H1 (cell line): ENCODE data around the gene FIG4. TPM values are rescaled to one million over a fixed set of nuclear protein-coding genes. Genes with fewer than 3 reads are reported as not detected.

Experiments
- CTCF ChIA-PET: fragments of 300-600 bp; sonication (Branson Sonifier 250); formaldehyde crosslinking; loops from one replicate; lab custom pipeline; 2021; ENCODE audit not compliant: partially characterized antibody; lab: Charles Lee
- POLR2A ChIA-PET: fragments of 300-600 bp; sonication (Branson Sonifier 250); formaldehyde crosslinking; loops from one replicate; lab custom pipeline; 2021; ENCODE audit warnings: inconsistent platforms; ENCODE audit not compliant: partially characterized antibody; lab: Charles Lee
- DNase-seq, 2 experiments: peaks; one replicate each; pipeline versions ENCODE4 v3.0.0 to v3.0.0-alpha.2; 2010 to 2022; ENCODE audit warnings: low spot score in 2 of 2, low read depth in 1 of 2, mixed read lengths in 1 of 2
- FAIRE-seq: peaks from 2 replicates; lab custom pipeline; 2011; peaks lifted over from hg19 to GRCh38; lab: Jason Lieb, UNC
- H2AFZ ChIP-seq: 2 replicates; pipeline ENCODE4 v1.8.1; 2012; ENCODE audit warnings: low read length, inconsistent platforms
- H2AK5ac ChIP-seq: 2 replicates; pipeline ENCODE4 v1.6.1; 2013; ENCODE audit warnings: low read depth, low read length
- H2BK120ac ChIP-seq: replicated peaks from 2 replicates; pipeline ENCODE3; 2013; ENCODE audit warnings: low read depth, low read length, inconsistent platforms
- H2BK12ac ChIP-seq: 2 replicates; pipeline ENCODE4 v1.6.1; 2013; ENCODE audit warnings: low read depth, low read length
- H2BK15ac ChIP-seq: 2 replicates; pipeline ENCODE4 v1.6.1; 2013; ENCODE audit warnings: low read length
- H2BK20ac ChIP-seq: 2 replicates; pipeline ENCODE4 v1.6.1; 2013; ENCODE audit warnings: low read length
- H2BK5ac ChIP-seq: 2 replicates; pipeline ENCODE4 v1.6.1; 2013; ENCODE audit warnings: low read depth, low read length
- H3K14ac ChIP-seq: 2 replicates; pipeline ENCODE4 v1.6.1; 2013; ENCODE audit warnings: inconsistent platforms; ENCODE audit not compliant: insufficient read length
- H3K18ac ChIP-seq: 2 replicates; pipeline ENCODE4 v1.6.1; 2013; ENCODE audit warnings: low read length; ENCODE audit errors: extremely low read depth
- H3K23ac ChIP-seq: 2 replicates; pipeline ENCODE4 v1.6.1; 2013; ENCODE audit warnings: inconsistent platforms; ENCODE audit not compliant: insufficient read length
- H3K23me2 ChIP-seq: 2 replicates; pipeline ENCODE4 v1.6.1; 2013; ENCODE audit warnings: low read depth, low read length
- H3K27ac ChIP-seq: 2 replicates; pipeline ENCODE4 v1.6.1; 2011; ENCODE audit warnings: low read depth, low read length, inconsistent platforms
- H3K27me3 ChIP-seq, 4 experiments: replicated peaks in 1 of 4; 1 replicate in 1 of 4; 2 replicates in 3 of 4; pipeline versions ENCODE4 v1.6.1 to v1.8.1; 2011 to 2013; ENCODE audit warnings: low read length in 3 of 4, mild to moderate bottlenecking in 3 of 4, inconsistent platforms in 2 of 4, mixed read lengths in 2 of 4, moderate library complexity in 1 of 4; ENCODE audit not compliant: control insufficient read depth in 3 of 4, insufficient read depth in 3 of 4; ENCODE audit errors: extremely low read depth in 1 of 4
- H3K36me3 ChIP-seq, 4 experiments: 2 replicates each; pipeline versions ENCODE4 v1.6.1 to v1.8.1; 2011 to 2013; ENCODE audit warnings: mild to moderate bottlenecking in 4 of 4, low read length in 3 of 4, moderate library complexity in 2 of 4, control low read depth in 1 of 4, inconsistent platforms in 1 of 4; ENCODE audit not compliant: insufficient read depth in 4 of 4, control insufficient read depth in 2 of 4
- H3K4ac ChIP-seq: replicated peaks from 2 replicates; pipeline ENCODE3; 2013; ENCODE audit warnings: low read length, low read depth, mixed read lengths, inconsistent platforms; ENCODE audit not compliant: insufficient read length
- H3K4me1 ChIP-seq, 4 experiments: replicated peaks in 1 of 4; 1 replicate in 1 of 4; 2 replicates in 3 of 4; pipeline versions ENCODE4 v1.6.1 to v1.8.1; 2011 to 2013; ENCODE audit warnings: low read length in 3 of 4, inconsistent platforms in 2 of 4, mixed read lengths in 1 of 4; ENCODE audit not compliant: insufficient read depth in 4 of 4, control insufficient read depth in 3 of 4
- H3K4me2 ChIP-seq, 2 experiments: 2 replicates each; pipeline versions ENCODE4 v1.6.1 to v1.8.1; 2011 to 2013; ENCODE audit warnings: low read depth in 2 of 2, low read length in 2 of 2, control low read depth in 1 of 2, inconsistent platforms in 1 of 2, mild to moderate bottlenecking in 1 of 2; ENCODE audit not compliant: insufficient read depth in 1 of 2
- H3K4me3 ChIP-seq, 4 experiments: fragments of 200-600, 300-600 bp in 1 of 4; sonication (generic), shearing (Covaris generic), sonication (Bioruptor Twin) in 1 of 4; 2 replicates each; pipeline versions ENCODE4 v1.5.1 to v1.8.1; 2011 to 2016; ENCODE audit warnings: low read length in 4 of 4, low read depth in 3 of 4, control low read depth in 2 of 4, inconsistent platforms in 2 of 4, mild to moderate bottlenecking in 2 of 4, mixed read lengths in 1 of 4, moderate library complexity in 1 of 4; ENCODE audit not compliant: insufficient read depth in 2 of 4; ENCODE audit errors: extremely low read depth in 1 of 4
- H3K56ac ChIP-seq: replicated peaks from 2 replicates; pipeline ENCODE3; 2013; ENCODE audit warnings: low read depth, mild to moderate bottlenecking, mixed read lengths, low read length, inconsistent platforms; ENCODE audit not compliant: insufficient read length
- H3K79me1 ChIP-seq: 2 replicates; pipeline ENCODE4 v1.6.1; 2013; ENCODE audit warnings: low read depth, low read length, control low read depth
- H3K79me2 ChIP-seq, 2 experiments: 2 replicates each; pipeline versions ENCODE4 v1.6.1 to v1.8.1; 2012 to 2013; ENCODE audit warnings: low read length in 2 of 2, mild to moderate bottlenecking in 2 of 2, inconsistent platforms in 1 of 2; ENCODE audit not compliant: insufficient read depth in 2 of 2, control insufficient read depth in 1 of 2
- H3K9ac ChIP-seq, 4 experiments: replicated peaks in 1 of 4; 1 replicate in 1 of 4; 2 replicates in 3 of 4; pipeline versions ENCODE4 v1.6.1 to v1.8.1; 2011 to 2013; ENCODE audit warnings: low read depth in 3 of 4, low read length in 3 of 4, control low read depth in 2 of 4, mild to moderate bottlenecking in 2 of 4, moderate library complexity in 2 of 4, inconsistent platforms in 1 of 4; ENCODE audit errors: extremely low read depth in 1 of 4
- H3K9me3 ChIP-seq, 2 experiments: 2 replicates each; pipeline versions ENCODE4 v1.6.1 to v1.8.1; 2012 to 2013; ENCODE audit warnings: mild to moderate bottlenecking in 2 of 2, moderate library complexity in 2 of 2, control low read depth in 1 of 2, inconsistent platforms in 1 of 2, low read depth in 1 of 2, low read length in 1 of 2, mixed read lengths in 1 of 2; ENCODE audit not compliant: insufficient read depth in 2 of 2
- H4K20me1 ChIP-seq, 2 experiments: replicated peaks in 1 of 2; 2 replicates each; pipeline versions ENCODE3 to v1.8.1; 2011 to 2013; ENCODE audit warnings: inconsistent platforms in 2 of 2, low read length in 2 of 2, mild to moderate bottlenecking in 1 of 2; ENCODE audit not compliant: insufficient read depth in 2 of 2, control insufficient read depth in 1 of 2
- H4K5ac ChIP-seq: 2 replicates; pipeline ENCODE4 v1.6.1; 2013; ENCODE audit warnings: low read length, low read depth, mixed read lengths, inconsistent platforms; ENCODE audit not compliant: insufficient read length
- H4K8ac ChIP-seq: 2 replicates; pipeline ENCODE4 v1.8.0; 2013; ENCODE audit warnings: mild to moderate bottlenecking, moderate library complexity, low read length, inconsistent platforms; ENCODE audit not compliant: insufficient read depth; ENCODE audit errors: extremely low read depth
- H4K91ac ChIP-seq: replicated peaks from 2 replicates; pipeline ENCODE3; 2013; ENCODE audit warnings: low read length, mixed read lengths, inconsistent platforms; ENCODE audit not compliant: insufficient read length
- CHD1 ChIP-seq: IDR thresholded peaks from 2 replicates; pipeline ENCODE4 v1.6.1; 2012; ENCODE audit warnings: low read depth, low read length, improper control_type of control experiment
- JUN ChIP-seq: IDR thresholded peaks from 2 replicates; pipeline ENCODE4 v1.6.1; 2011; ENCODE audit warnings: low read depth, mild to moderate bottlenecking, improper control_type of control experiment, low read length
- NANOG ChIP-seq: IDR thresholded peaks from 2 replicates; pipeline ENCODE4 v1.6.1; 2011; ENCODE audit warnings: low read length, low read depth, mild to moderate bottlenecking, inconsistent platforms; ENCODE audit not compliant: insufficient read depth, poor library complexity, severe bottlenecking
- POLR2A ChIP-seq, 2 experiments: IDR thresholded peaks; 1 replicate in 1 of 2; 2 replicates in 1 of 2; pipeline ENCODE4 v1.6.1; 2011; ENCODE audit warnings: low read depth in 2 of 2, low read length in 2 of 2, mild to moderate bottlenecking in 2 of 2; ENCODE audit errors: control extremely low read depth in 1 of 2
- POLR2AphosphoS5 ChIP-seq: IDR thresholded peaks from 2 replicates; pipeline ENCODE4 v1.6.1; 2011; ENCODE audit warnings: low read depth, low read length
- WGBS, 2 experiments: shearing (Covaris generic) in 1 of 2; methylation state at CpG; one replicate each; pipeline versions ENCODE4 v1.1.6 to v1.1.7; 2013 to 2015; ENCODE audit warnings: low lambda C conversion rate in 2 of 2, mixed read lengths in 2 of 2, inconsistent platforms in 1 of 2, low coverage in 1 of 2, missing lambda C conversion rate in 1 of 2; ENCODE audit not compliant: insufficient replicate concordance in 2 of 2, insufficient coverage in 1 of 2, insufficient read length in 1 of 2; ENCODE audit errors: extremely low coverage in 1 of 2, missing lambda C conversion rate in 1 of 2; 5-methylcytosine and 5-hydroxymethylcytosine counted together
- polyA plus RNA-seq, 7 experiments: library from polyadenylated mRNA; depleted of rRNA in 3 of 7; stranded (reverse) in 5 of 7; unstranded in 2 of 7; fragments of >200 nt in 5 of 7; fragments of 200-250 nt in 2 of 7; gene quantifications; 1 replicate in 5 of 7; 2 replicates in 1 of 7; 4 replicates in 1 of 7; pipeline versions ENCODE4 v1.2.1 to v1.2.3, GENCODE V29; 2011 to 2013; ENCODE audit warnings: missing spikeins in 2 of 7, mixed read lengths in 2 of 7
- total RNA-seq: library from RNA; stranded (reverse); fragmentation: NEBNext Ultra II Directional; extraction: Animal tissue kit (Norgen Biotek cat#: 25700); gene quantifications from 2 replicates; pipeline ENCODE4 v1.2.1, GENCODE V29; 2021

Gene FIG4
- total and polyA plus RNA-seq, 2 of the 8 experiments (the other 6 are each of a cell fraction or from before 2014, with no cell fraction given): 11.8 to 21.9 TPM

DNA sequence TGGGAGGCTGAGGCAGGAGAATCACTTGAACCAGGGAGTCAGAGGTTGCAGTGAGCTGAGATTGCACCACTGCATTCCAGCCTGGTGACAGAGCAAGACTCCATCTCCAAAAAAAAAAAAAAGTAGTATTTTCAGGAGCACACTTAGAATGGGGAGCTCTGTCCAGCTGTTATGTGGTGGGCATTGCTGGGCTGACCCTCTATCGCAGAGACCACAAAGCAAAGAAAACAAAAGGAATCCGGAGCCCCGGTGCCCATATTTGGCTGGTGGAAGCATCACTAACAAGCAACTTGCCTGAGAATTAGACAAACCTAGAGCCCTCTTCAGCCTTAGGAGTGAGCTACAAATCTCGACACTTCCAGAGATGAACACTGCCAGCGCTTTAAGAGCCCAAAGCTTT, 149.7 kb downstream of the FIG4 start:
- Histone ChIP-seq H3K4me2 (no peak overlapping the region), H4K5ac (no peak overlapping the region), H2BK12ac (no peak overlapping the region), H3K27me3 (no peaks in the 10 kb centered on the region), H3K9me3 (no peaks in the 10 kb centered on the region), H2AK5ac (no peak overlapping the region), H4K20me1 (no peaks in the 10 kb centered on the region), H3K4me3 (no peak overlapping the region), H2BK20ac (no peak overlapping the region), H3K27ac (no peak overlapping the region), H4K8ac (no peak overlapping the region), H3K18ac (no peak overlapping the region), H3K9ac (no peak overlapping the region), H3K36me3 (no peaks in the 10 kb centered on the region), H3K79me1 (no peaks in the 10 kb centered on the region), H3K23ac (no peak overlapping the region), H3K23me2 (no peaks in the 10 kb centered on the region; the same call in 1 of the 2 replicates), H2AFZ (no peak overlapping the region), H3K56ac (no peak overlapping the region), H2BK15ac (no peak overlapping the region), H3K4ac (no peak overlapping the region), H2BK120ac (no peak overlapping the region), H3K4me1 (no peaks in the 10 kb centered on the region), H3K79me2 (no peaks in the 10 kb centered on the region), H2BK5ac (no peak overlapping the region), H4K91ac (no peak overlapping the region), H3K14ac (no peak overlapping the region)
- no peak for TF ChIP-seq NANOG
- TF ChIP-seq CHD1: no peak
- TF ChIP-seq POLR2A (IDR thresholded peaks at IDR 0.05; ENCODE audit: control extremely low read depth in 1 of 2, low read depth in 2 of 2, low read length in 2 of 2): no peak
- no peak for TF ChIP-seq POLR2AphosphoS5
- no peak for TF ChIP-seq JUN
- POLR2A ChIA-PET: interaction anchor here (0.5 to 0.8 kb wide), 2 partner anchors 11 to 260 kb away, joined by 4 read pairs; no protein-coding TSS in a partner anchor
- FAIRE-seq (no peak), DNase-seq (no peak)
- CTCF ChIA-PET: interaction anchor here (0.9 to 2.0 kb wide), 9 partner anchors 14 to 199 kb away, joined by 3 to 7 read pairs (median 3); no protein-coding TSS in a partner anchor
- 87% methylated on average over 5 of the region's 5 CpGs; no CpG with 5 or more reads in 1 of the 2 experiments for WGBS, 2 experiments
